NCI-H526 (cell line): ENCODE data around the gene WDR27.
"Not testable (repeated sequence)": the region's sequence is repeated elsewhere in the genome, so short reads cannot be mapped to it uniquely, and the experiment has no call there.

Experiments
- DNase-seq, 2 experiments: peaks; one replicate each; lab custom pipeline; 2025; lab: John Stamatoyannopoulos, UW

WDR27 gene

GRCh38 chr6:169601129-169601528 lies 100.7 kb downstream of the WDR27 start:
- DNase-seq = not testable (repeated sequence)

- no peak for DNase-seq
These were observed 109.3 kb downstream of the WDR27 start for GRCh38 chr6:169592558-169592957.

GRCh38 chr6:169591616-169592015 lies 110.2 kb downstream of the WDR27 start:
- no peak for DNase-seq

GRCh38 chr6:169590376-169590939 lies 111.4 kb downstream of the WDR27 start:
- DNase-seq = peak in 1 of 2 experiments; percentile 1

- peak; percentile 72 to 75 for DNase-seq
These were observed 112.1 kb downstream of the WDR27 start for GRCh38 chr6:169589699-169590257.

- DNase-seq = peak; percentile 76 to 78
These were observed 112.5 kb downstream of the WDR27 start for GRCh38 chr6:169589293-169589692.

GRCh38 chr6:169587975-169588374 lies 113.9 kb downstream of the WDR27 start:
- DNase-seq = no peak

GRCh38 chr6:169583886-169584541 lies 117.8 kb downstream of the WDR27 start:
- DNase-seq = no peak

GRCh38 chr6:169579407-169580111 lies 122.3 kb downstream of the WDR27 start:
- no peak for DNase-seq

- no peak for DNase-seq
These were observed 123.9 kb downstream of the WDR27 start for GRCh38 chr6:169577974-169578373.

- DNase-seq = no peak
These were observed 124.6 kb downstream of the WDR27 start for GRCh38 chr6:169577236-169577635.

- no peak for DNase-seq
These were observed 126.0 kb downstream of the WDR27 start for GRCh38 chr6:169575821-169576220.

GRCh38 chr6:169575365-169575764 lies 126.5 kb downstream of the WDR27 start:
- DNase-seq = no peak

- DNase-seq = no peak
These were observed 127.4 kb downstream of the WDR27 start for GRCh38 chr6:169574420-169574819.

- DNase-seq = no peak
These were observed 127.9 kb downstream of the WDR27 start for GRCh38 chr6:169573883-169574282.

GRCh38 chr6:169571123-169571962 lies 130.5 kb downstream of the WDR27 start:
- no peak for DNase-seq

- no peak for DNase-seq
These were observed 133.3 kb downstream of the WDR27 start for GRCh38 chr6:169568314-169569087.

GRCh38 chr6:169567819-169568218 lies 134.0 kb downstream of the WDR27 start:
- no peak for DNase-seq

- no peak for DNase-seq
These were observed 134.7 kb downstream of the WDR27 start for GRCh38 chr6:169566961-169567750.

- DNase-seq = no peak
These were observed 135.5 kb downstream of the WDR27 start for GRCh38 chr6:169566319-169566718.
